K562 (cell line): ENCODE results near the gene CDC42EP1. TPM values are rescaled to one million over a fixed set of nuclear protein-coding genes. Genes with fewer than 3 reads are reported as not detected.
A peak's percentile ranks its signal among the peaks of the same experiment; 100 is the strongest.

Experiments
- CCNT2 ChIP-seq: IDR thresholded peaks from 2 replicates; pipeline ENCODE4 v1.6.1; 2011; ENCODE audit warnings: borderline replicate concordance, low read depth, mild to moderate bottlenecking, moderate library complexity, mixed read lengths, low read length; ENCODE audit not compliant: insufficient read length; ENCODE audit errors: extremely low read depth
- CHD1 ChIP-seq: fragments of 200-600 bp; sonication (generic); IDR thresholded peaks from one replicate; pipeline ENCODE4 v1.6.1; 2012; ENCODE audit warnings: mild to moderate bottlenecking, moderate library complexity, low read length, inconsistent platforms
- DMBX1 ChIP-seq: fragments of 250-450 bp; sonication (Bioruptor Pico); IDR thresholded peaks from 2 replicates; pipeline ENCODE4 v1.8.0; 2022; ENCODE audit warnings: inconsistent platforms, mild to moderate bottlenecking, moderate library complexity, borderline replicate concordance
- EP400 ChIP-seq: fragments of 450-650 bp; IDR thresholded peaks from 2 replicates; pipeline ENCODE4 v1.6.1; 2017; ENCODE audit warnings: antibody characterized with exemption, mild to moderate bottlenecking, moderate library complexity
- HMGN3 ChIP-seq: IDR thresholded peaks from 2 replicates; pipeline ENCODE4 v1.6.1; 2011; ENCODE audit warnings: borderline replicate concordance, low read depth, mild to moderate bottlenecking, mixed read lengths, low read length; ENCODE audit not compliant: insufficient read length; ENCODE audit errors: extremely low read depth
- MCM7 ChIP-seq, 2 experiments: fragments of 450-650 bp; IDR thresholded peaks; 2 replicates each; pipeline ENCODE4 v1.6.1; 2016 to 2018
- POLR2AphosphoS5 ChIP-seq: IDR thresholded peaks from 2 replicates; pipeline ENCODE4 v1.6.1; 2011; ENCODE audit warnings: mild to moderate bottlenecking, low read depth, low read length, moderate library complexity; ENCODE audit not compliant: control insufficient read depth, insufficient read depth
- TARDBP ChIP-seq: fragments of 450-650 bp; IDR thresholded peaks from 2 replicates; pipeline ENCODE4 v1.6.1; 2016
- TCFL5 ChIP-seq: fragments of 250-450 bp; sonication (Bioruptor Pico); conservative IDR thresholded peaks from 2 replicates; pipeline ENCODE4 v1.6.1; 2021; ENCODE audit warnings: mild to moderate bottlenecking, moderate library complexity, matching md5 sums
- TEAD4 ChIP-seq, 2 experiments: sonication (generic) in 1 of 2; formaldehyde crosslinking in 1 of 2; IDR thresholded peaks; 2 replicates each; pipeline versions ENCODE4 v1.6.1 to v1.8.0; 2012 to 2022; ENCODE audit warnings: borderline replicate concordance in 1 of 2, inconsistent platforms in 1 of 2, low read length in 1 of 2, mild to moderate bottlenecking in 1 of 2, missing genetic modification reagents in 1 of 2
- TRIM24 ChIP-seq, 2 experiments: fragments of 450-650 bp; IDR thresholded peaks; 2 replicates each; pipeline ENCODE4 v1.6.1; 2016
- ZNF57 ChIP-seq: fragments of 450-650 bp; formaldehyde crosslinking; IDR thresholded peaks from 2 replicates; pipeline ENCODE4 v1.4.0; 2020; ENCODE audit warnings: mild to moderate bottlenecking, moderate library complexity
- polyA plus RNA-seq, 8 experiments: library from polyadenylated mRNA; depleted of rRNA in 4 of 8; stranded (reverse) in 5 of 8; unstranded in 3 of 8; fragments of >200 nt; fragmentation: Nextera tagmentation in 2 of 8; fragmentation: Illumina TruSeq in 1 of 8; extraction: Ambion mirVana in 2 of 8; extraction: Trizol in 1 of 8; gene quantifications; 2 replicates each; pipeline versions ENCODE4 v1.2.1 to v1.2.3, GENCODE V29; 2011 to 2014; ENCODE audit warnings: inconsistent platforms in 1 of 8, missing spikeins in 1 of 8
- total RNA-seq, 7 experiments: library from RNA; depleted of rRNA in 6 of 7; stranded (reverse); fragments of >200 nt in 6 of 7; fragmentation: Illumina TruSeq in 2 of 7; extraction: Trizol in 2 of 7; gene quantifications; 2 replicates each; pipeline versions ENCODE4 v1.2.1 to v1.2.3, GENCODE V29; 2011 to 2021; ENCODE audit warnings: low replicate concordance in 1 of 7
- TF ChIP-seq, protein P1 (sequence below): sonication (generic); formaldehyde crosslinking; IDR thresholded peaks from 2 replicates; pipeline ENCODE4 v1.8.0; 2023; ENCODE audit warnings: missing genetic modification reagents, mild to moderate bottlenecking, borderline replicate concordance
- TF ChIP-seq, protein P2 (sequence below), 2 experiments: fragments of 450-650 bp in 1 of 2; sonication (generic) in 1 of 2; formaldehyde crosslinking in 1 of 2; IDR thresholded peaks in 1 of 2; conservative IDR thresholded peaks in 1 of 2; 2 replicates each; pipeline versions ENCODE4 v1.6.1 to v1.8.1; 2016 to 2023; ENCODE audit warnings: mild to moderate bottlenecking in 2 of 2, moderate library complexity in 2 of 2, inconsistent platforms in 1 of 2, missing genetic modification reagents in 1 of 2
- TF ChIP-seq, protein P3 (sequence below): sonication (generic); formaldehyde crosslinking; IDR thresholded peaks from 2 replicates; pipeline ENCODE4 v1.8.0; 2022; ENCODE audit warnings: mild to moderate bottlenecking, missing genetic modification reagents, borderline replicate concordance

The CDC42EP1 gene
- total and polyA plus RNA-seq, 9 of the 15 experiments (the other 6 are each of a cell fraction or from before 2014, with no cell fraction given) = 0.67 to 70.2 (median 7.3) TPM

DNA sequence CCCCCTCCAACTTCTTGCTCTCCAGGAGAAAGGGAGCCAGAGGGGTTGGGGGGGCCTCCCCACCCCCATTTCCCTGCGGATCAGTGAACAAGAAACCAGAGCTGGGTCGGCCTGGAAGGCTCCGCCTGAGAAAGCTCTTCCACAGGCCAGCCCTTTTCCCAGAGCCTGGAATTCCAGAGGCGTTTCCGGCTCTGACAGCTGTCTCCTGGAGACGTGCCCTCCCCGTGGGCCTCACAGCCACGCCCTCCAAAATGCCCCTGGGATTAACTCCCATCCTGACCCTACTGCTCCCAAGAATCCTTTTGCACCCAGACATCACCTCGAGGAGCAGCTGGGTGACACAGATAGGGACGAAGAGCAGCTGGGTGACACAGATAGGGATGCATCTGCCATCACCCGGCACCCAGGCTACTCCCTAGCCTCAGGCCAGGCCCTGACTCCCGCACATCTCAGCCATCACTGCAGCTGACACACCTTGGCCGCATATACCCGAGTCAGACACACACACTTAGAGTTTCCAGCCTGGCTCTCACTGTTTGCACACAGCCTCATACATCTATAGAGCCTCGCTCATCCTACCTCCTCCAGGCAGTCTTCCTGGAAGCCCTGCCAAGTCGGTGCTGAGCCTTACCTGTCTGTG lies 7.6 kb upstream of the CDC42EP1 start (continued):
- TF ChIP-seq, protein P1, sequence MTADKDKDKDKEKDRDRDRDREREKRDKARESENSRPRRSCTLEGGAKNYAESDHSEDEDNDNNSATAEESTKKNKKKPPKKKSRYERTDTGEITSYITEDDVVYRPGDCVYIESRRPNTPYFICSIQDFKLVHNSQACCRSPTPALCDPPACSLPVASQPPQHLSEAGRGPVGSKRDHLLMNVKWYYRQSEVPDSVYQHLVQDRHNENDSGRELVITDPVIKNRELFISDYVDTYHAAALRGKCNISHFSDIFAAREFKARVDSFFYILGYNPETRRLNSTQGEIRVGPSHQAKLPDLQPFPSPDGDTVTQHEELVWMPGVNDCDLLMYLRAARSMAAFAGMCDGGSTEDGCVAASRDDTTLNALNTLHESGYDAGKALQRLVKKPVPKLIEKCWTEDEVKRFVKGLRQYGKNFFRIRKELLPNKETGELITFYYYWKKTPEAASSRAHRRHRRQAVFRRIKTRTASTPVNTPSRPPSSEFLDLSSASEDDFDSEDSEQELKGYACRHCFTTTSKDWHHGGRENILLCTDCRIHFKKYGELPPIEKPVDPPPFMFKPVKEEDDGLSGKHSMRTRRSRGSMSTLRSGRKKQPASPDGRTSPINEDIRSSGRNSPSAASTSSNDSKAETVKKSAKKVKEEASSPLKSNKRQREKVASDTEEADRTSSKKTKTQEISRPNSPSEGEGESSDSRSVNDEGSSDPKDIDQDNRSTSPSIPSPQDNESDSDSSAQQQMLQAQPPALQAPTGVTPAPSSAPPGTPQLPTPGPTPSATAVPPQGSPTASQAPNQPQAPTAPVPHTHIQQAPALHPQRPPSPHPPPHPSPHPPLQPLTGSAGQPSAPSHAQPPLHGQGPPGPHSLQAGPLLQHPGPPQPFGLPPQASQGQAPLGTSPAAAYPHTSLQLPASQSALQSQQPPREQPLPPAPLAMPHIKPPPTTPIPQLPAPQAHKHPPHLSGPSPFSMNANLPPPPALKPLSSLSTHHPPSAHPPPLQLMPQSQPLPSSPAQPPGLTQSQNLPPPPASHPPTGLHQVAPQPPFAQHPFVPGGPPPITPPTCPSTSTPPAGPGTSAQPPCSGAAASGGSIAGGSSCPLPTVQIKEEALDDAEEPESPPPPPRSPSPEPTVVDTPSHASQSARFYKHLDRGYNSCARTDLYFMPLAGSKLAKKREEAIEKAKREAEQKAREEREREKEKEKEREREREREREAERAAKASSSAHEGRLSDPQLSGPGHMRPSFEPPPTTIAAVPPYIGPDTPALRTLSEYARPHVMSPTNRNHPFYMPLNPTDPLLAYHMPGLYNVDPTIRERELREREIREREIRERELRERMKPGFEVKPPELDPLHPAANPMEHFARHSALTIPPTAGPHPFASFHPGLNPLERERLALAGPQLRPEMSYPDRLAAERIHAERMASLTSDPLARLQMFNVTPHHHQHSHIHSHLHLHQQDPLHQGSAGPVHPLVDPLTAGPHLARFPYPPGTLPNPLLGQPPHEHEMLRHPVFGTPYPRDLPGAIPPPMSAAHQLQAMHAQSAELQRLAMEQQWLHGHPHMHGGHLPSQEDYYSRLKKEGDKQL (CRISPR knock-in tag) = no peak
- TF ChIP-seq EP400 (peak; percentile 59), TRIM24 (IDR thresholded peaks at IDR 0.05) (peak; percentile 89 to 93), TEAD4 (IDR thresholded peaks at IDR 0.05; ENCODE audit: low read length) (peak; percentile 99), TEAD4 (CRISPR knock-in tag; IDR thresholded peaks at IDR 0.05; ENCODE audit: borderline replicate concordance) (no peak), HMGN3 (peak; percentile 97), POLR2AphosphoS5 (peak; percentile 95), DMBX1 (CRISPR knock-in tag) (peak; percentile 87), TARDBP (peak; percentile 92), TCFL5 (CRISPR knock-in tag) (no peak), MCM7 (IDR thresholded peaks at IDR 0.05) (no peak), ZNF57 (CRISPR knock-in tag) (no peak), CCNT2 (peak; percentile 97), CHD1 (no peak)
- TF ChIP-seq, protein P2, sequence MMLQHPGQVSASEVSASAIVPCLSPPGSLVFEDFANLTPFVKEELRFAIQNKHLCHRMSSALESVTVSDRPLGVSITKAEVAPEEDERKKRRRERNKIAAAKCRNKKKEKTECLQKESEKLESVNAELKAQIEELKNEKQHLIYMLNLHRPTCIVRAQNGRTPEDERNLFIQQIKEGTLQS (IDR thresholded peaks at IDR 0.05) = peak; percentile 36; the same call in 1 of the 2 replicates
- TF ChIP-seq, protein P2 (CRISPR knock-in tag; conservative IDR thresholded peaks at IDR 0.05) = no peak
- TF ChIP-seq, protein P3, sequence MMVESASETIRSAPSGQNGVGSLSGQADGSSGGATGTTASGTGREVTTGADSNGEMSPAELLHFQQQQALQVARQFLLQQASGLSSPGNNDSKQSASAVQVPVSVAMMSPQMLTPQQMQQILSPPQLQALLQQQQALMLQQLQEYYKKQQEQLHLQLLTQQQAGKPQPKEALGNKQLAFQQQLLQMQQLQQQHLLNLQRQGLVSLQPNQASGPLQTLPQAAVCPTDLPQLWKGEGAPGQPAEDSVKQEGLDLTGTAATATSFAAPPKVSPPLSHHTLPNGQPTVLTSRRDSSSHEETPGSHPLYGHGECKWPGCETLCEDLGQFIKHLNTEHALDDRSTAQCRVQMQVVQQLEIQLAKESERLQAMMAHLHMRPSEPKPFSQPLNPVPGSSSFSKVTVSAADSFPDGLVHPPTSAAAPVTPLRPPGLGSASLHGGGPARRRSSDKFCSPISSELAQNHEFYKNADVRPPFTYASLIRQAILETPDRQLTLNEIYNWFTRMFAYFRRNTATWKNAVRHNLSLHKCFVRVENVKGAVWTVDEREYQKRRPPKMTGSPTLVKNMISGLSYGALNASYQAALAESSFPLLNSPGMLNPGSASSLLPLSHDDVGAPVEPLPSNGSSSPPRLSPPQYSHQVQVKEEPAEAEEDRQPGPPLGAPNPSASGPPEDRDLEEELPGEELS (CRISPR knock-in tag) = 0 out of 2 replicates have a peak, but pooled peaks have one; percentile 29
